KG1 (cell line): ENCODE results near the gene NPC1.
"Not testable (repeated sequence)": the region's sequence is repeated elsewhere in the genome, so short reads cannot be mapped to it uniquely, and the experiment has no call there.

Experiments
- DNase-seq: peaks from one replicate; lab custom pipeline; 2025; lab: John Stamatoyannopoulos, UW

The NPC1 gene

DNA sequence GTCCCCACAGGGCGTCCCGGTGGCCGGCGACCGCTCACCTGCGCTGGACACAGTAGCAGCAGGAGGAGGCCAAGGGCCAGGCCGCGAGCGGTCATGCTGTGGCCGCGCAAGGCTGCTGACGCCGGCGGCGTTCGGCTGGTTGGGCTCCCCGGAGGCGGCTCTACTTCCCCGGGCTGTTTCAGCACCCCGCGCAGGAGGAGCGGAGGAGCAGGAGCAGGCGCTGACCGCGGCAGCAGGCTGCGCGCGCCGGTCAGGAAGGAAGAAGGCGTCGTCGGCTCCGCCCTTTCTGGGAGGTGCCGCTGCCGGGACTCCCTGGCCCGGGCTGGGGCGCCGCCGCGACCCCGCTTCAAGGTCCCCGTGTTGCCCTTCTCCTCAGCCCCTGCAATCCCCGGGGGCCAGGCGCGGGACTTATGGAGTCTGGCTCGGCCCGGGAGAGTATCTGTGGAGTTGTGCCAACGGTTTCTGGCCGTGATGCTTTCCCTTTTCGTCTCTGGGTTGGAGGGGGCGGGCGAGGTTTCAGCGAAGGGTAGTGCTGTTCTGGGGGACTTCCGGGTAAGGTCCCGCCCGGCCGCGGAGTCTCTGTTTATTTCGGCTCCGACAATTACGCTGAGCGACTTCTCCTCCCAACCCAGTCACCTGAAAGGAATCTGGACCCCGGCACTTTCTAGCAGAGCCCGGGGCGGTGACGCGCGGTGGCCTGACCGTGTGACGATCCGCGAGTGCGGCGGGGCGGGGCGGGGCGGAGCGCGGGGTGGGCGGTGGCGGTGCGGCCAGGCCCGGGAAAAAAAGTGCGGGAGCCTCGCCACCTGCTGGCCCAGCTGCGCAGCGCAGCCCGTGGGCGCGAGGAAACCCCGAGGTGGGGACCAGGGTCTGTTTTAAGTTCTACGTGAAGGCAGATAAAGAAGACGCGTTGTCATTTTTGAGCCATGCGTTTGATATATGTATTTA, at the start of gene NPC1:
NPC1 (minus strand) TSS at position 258 of the 948 bp plus-strand sequence; CDS start at position 95, 163 bp downstream.
- DNase-seq: peak; percentile 92

- no peak for DNase-seq
Observed at GRCh38 chr18:23636071-23636399, 49.7 kb upstream of the NPC1 start.

DNA sequence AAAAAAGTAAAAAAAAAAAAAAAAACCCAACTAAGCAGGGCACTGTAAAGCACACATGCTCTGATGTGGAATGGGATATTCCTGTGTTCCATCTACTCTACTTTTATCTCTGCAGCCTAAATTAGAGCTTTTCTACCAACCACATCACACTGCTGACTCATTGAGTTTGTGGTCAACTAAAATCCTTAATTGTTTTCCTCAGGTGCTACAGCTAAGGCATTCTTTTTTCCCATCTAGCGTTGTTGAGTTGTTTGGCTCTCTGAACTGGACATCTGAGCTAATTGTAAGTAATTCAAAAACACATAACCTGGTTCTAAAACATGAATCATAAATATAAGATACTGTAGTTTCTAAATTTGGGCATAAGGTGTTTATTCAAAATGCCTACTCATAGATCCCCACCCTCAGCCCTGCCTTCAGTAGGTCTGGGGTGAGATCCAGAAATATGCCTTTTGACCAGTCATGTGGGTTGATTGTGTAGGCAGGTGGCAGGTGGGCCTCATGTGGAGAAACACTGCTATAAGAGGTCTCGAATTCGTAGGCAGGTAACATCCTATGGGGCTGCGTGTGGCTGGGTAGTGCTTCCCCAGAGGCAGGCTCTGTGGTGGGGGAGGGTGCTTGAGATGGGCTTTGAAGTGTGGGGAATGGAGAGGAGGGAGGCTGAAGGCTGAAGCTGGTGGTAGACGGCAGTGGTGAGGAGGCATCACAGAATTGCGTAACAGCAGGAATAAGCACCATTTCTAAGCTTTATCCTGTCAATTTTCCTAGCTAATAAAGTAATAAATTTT, 49.2 kb upstream of the NPC1 start:
- DNase-seq: no peak

GRCh38 chr18:23634692-23635091, 48.4 kb upstream of the NPC1 start:
- no peak for DNase-seq

DNA sequence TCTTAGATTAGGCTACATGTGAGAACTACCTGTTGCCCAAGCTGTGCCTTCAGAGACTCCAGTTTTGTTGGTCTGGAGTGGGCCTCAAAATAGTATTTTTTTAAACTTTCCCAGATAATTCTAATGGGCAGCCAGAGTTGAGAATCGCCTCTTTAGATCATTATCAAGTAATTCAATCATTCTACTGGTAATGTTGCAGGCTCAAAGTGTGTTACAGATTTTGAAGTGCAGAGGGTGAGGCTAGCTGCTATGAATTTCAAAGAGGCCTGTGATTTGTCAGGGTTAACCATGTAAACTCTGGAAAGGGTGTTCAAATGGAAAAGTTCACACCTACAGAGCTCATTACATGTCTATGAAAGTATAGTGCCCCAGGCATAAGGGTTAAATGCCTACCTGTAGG, 46.3 kb upstream of the NPC1 start:
- DNase-seq: no peak

DNA sequence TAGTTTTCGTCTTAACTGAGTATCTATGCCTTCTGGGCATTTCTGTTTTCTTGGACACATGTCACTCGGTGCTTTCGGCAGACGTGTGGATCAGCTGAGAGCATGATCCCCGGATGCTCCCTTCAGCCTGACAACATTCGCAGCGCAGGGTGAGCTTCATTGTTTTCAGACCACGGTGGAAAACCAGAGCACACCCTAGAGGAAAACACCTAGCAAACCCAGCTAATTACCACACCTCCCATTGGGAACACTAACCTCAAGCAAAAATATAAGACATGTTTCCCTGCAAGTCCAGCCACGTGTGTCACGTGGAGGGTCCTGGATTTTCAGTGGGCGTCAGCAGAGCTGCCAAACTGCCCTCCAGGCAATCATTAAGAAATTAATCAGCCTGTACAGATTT, 45.4 kb upstream of the NPC1 start:
- DNase-seq: no peak

DNA sequence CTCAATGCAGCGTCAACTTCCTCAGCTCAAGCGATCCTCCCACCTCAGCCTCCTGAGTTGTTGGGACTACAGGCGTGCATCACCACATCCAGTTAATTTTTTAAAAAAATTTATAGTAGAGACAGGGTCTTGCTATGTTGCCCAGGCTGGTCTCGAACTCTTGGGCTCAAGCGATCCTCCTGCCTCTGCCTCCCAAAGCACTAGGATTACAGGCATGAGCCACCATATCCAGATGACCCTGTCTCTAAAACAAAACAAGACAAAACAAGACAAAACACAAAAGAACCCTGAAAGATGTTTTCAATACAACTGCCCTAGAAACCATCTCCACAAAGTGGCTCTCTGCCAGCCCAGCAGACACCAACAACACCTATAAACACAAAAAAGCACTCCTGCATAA, 45.0 kb upstream of the NPC1 start:
- no peak for DNase-seq

DNA sequence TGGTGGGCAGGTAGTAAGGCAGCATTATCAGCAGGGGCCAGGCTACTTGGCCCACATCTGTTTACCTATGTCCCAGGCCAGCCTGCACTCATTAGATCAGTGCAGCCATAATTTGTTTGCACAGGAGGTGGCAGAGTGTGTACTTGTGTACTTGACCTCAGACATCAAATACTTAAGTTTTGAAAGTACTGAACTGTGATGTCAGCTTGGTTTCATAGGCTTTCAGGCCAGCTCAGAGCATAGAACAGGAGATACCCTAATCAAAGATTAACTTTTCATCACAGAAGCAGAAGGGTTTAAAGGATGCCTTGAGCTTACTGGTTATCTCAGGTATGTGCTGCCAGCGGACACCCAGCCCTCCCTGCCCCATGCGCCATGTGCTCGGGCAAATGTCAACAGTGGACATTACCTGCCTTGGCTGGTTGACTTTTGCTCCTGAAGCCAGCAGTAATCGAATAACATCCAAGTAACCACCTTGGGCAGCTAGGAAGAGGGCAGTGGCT, 43.2 kb upstream of the NPC1 start:
- DNase-seq: no peak

- DNase-seq: no peak
Observed at GRCh38 chr18:23627970-23628369, 41.7 kb upstream of the NPC1 start.

- no peak for DNase-seq
Observed at GRCh38 chr18:23627321-23627720, 41.0 kb upstream of the NPC1 start.

DNA sequence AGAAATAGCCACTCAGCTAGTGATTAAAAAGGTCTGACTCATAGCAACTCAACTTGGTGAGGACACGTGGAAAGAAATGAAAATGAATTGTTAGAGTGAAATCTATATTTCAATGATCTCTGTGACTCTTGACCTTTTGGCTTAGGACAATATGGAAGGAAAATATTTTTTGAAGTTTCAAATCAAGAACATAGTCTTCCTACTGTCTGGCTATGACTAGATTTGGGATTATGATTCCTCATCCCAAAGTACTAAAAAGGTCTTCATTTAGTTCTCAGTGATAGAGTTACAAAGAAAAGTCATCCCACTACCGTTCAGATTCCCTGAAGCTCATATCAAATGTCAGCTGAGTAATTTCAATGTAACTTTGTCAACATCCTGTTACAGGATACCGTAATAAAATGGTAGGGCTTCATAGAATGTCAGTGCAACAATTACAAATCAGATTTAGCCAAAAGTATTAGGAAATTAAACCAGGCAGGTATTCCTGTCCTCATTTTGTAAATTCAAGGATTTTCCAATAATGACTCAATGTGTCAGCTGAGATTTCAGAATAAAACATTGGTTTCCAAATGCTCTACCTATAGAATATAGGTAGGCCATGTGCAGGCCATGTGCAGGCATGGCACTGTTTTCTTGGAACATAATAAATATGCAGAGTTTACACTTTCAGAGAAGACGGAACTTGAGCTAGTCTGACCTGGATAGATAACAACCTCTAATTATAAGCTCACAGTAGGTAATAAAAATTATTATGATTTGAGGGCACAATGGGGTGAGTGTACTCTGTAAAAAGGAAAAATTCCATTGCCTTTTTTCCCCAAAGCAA, 40.4 kb upstream of the NPC1 start:
- DNase-seq: no peak

DNA sequence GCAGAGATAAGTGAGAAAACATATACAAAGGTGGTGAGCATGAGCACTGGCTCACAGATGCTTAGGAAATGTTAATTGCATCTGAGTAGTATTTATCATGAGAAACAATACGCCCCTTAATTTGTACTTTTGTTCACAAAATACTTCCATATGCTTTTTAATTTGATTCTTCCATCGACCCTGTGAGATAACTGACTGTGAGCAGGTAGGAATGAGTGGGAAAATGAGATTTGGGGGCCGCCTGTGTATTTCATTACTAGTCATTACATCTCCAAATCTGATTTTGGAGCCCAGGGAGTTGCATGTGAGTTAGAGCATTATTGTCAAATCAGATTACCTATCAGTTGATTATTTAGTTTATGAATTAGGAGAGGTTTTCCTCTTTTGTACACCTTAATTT, 36.7 kb upstream of the NPC1 start:
- DNase-seq: no peak

- DNase-seq: peak; percentile 10
Observed at GRCh38 chr18:23619388-23619881, 33.1 kb upstream of the NPC1 start.

GRCh38 chr18:23618862-23619387, 32.6 kb upstream of the NPC1 start:
- no peak for DNase-seq

DNA sequence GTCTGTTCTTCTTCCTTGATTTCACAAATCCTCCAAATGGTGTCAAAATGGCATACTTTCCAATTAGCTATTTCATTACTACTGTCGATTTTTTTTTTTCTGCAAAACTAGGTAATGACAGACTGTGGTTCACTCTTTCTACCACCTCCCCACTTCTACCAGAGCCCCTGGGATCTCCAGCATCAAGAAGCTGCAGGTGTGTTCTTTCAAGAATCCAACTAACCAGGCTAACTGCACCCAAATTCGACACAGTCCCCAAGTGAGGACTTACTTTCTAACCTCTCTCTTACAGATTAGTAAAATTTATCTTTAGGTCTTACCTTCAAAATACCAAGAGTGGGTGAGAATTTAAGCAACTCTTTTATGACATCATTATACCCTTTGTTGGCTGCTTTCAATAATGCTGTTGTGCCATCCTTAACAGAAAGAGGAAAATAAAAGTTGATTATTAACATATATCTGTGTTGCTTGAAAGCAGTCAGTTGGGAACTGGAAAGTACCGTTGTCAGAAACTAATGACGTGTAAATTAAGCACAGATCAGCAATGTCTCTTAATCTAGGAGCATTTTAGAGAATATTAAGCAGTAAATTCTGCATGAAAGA, 31.2 kb upstream of the NPC1 start:
- no peak for DNase-seq

- no peak for DNase-seq
Observed at GRCh38 chr18:23616258-23616657, 30.0 kb upstream of the NPC1 start.

DNA sequence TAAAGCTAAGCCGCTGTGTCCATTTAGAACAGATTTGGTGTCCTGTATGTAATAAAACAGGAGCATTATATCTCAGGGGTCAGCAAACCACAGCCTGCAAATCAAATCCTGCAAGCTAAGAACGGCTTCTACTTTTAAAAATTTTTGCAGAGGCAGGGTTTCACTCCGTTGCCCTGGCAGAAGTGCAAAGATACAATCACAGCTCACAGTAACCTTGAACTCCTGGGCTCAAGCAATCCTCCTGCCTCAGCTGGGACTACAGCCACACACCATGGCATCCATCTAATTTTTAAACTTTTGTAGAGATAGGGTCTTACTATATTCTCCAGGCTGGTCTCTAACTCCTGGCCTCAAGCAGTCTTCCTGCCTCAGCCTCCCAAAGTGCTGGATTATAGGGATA, 28.6 kb upstream of the NPC1 start:
- DNase-seq: no peak

DNA sequence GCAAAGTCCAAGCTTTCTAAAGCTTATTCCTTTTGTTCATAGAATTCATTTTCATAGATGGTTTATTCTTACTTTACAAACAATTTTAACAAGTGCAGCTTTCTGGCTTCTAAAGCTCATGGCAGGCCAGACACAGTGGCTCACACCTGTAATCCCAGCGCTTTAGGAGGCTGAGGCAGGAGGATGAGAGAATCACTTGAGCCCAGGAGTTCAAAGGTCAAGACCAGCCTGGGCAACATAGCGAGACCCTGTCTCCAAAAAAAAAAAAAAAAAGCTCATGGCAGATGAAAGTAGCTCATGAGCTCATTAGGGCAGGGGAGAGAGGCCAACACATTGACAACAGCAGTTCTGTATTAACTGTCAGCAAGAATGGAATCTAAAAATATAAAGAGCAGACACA, 28.1 kb upstream of the NPC1 start:
- DNase-seq: no peak

DNA sequence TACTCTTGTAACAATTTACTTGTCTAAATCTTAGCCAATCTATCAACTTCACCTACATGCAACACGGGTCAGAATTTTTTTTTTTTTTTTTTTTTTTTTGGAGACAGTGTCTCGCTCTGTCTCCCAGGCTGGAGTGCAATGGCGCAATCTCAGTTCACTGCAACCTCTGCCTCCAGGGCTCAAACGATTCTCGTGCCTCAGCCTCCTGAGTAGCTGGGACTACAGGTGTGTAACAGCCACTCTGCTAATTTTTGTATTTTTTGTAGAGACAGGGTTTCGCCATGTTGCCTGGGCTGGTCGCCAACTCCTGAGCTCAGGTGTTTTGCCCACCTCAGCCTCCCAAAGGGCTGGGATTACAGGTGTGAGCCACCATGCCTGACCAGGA, 26.8 kb upstream of the NPC1 start:
- not testable (repeated sequence) for DNase-seq

- DNase-seq: no peak
Observed at GRCh38 chr18:23612434-23613090, 26.3 kb upstream of the NPC1 start.
